HG02610 (cell line): ENCODE measurements around the gene NFKBIE.

Experiments used
- ATAC-seq: cut with Tn5 transposase; IDR thresholded peaks from one replicate; pipeline ENCODE4 v1.9.1; 2021; ENCODE audit warnings: mild to moderate bottlenecking, moderate library complexity; ENCODE audit not compliant: unreplicated experiment

Gene NFKBIE

DNA sequence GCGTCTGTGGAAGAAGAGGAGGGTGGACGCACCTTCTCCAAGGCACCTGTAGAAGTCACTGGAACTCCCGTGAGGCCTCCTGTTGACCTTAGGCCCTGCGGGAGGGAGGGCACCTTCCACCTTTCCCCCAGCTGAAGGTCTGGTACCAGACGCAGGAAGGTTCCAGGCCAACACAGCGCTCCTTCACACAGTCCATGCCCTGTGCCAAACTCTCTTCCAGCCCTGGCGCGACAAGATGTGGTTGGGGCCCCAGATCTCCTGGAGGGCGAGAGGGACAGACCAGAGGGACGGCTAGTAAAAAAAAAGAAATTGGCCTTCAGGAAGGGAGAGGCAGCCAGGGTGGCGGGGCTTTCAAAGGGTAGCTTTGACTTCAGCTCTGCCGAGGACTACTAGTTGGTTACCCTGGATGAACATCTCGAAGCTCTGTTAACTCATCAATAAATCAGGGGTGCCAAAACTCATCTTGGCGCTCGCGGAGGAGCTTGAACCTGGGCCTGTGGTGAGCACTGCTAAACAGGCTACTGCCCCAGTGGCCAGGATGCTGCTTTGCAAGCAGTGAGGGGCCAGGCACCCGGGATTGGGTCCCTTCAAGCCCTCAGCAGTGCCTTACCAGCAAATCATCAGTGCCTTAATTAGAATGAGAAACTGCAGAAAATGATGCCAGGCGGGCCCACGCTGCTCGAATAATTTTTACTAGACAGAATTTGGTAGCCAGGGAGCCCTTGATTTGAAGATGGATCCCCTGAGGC is 32.9 kb upstream of the NFKBIE start:
- ATAC-seq, result no peak

DNA sequence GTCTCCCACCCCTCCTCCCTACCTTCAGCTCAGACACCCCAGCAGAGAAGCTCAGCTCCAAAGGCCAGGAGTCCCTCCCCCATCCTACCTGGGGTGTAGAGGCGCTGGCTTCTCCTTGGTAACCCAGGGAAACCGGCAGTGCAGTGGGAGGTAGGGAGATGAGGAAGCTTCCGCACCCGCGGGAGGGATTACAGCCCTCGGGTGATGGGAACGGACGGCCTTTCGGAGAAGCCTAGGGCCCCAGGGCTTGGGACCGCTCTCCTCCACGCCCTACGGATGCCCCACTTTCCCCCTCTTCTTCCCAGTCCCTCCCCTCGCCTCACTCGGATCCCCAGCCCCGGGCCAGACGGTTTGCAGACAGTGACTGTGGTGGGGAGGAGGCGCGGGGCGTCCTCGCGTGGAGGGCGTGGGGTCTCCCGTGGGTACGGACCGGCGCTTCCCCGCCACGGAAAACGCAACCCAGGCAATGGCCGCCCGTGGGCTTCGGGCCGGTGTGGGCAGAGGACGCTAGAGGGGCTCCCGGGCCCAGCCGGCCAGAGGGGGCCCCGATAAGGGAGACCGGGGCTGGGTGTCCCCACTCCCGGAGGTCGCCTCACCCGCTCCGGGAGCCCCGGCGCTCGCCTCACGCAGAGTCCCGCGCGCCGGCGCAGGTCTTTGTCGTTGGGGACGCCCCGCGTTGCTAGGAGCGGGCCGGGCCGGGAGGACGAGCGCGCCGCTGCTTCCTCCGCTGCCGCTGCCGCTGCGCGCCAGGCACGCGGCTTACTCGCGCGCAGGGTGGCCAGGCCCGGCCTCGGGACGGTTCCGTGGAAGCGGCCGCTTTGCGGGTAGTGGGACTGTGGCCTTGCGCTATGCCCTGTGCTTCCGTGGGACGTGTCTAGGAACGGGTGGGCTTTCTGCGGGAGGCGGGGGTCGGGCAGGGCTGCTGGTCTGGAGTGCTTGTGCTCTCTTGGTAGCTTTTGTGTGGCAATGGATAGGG is 32.0 kb upstream of the NFKBIE start:
- ATAC-seq, result no peak

DNA sequence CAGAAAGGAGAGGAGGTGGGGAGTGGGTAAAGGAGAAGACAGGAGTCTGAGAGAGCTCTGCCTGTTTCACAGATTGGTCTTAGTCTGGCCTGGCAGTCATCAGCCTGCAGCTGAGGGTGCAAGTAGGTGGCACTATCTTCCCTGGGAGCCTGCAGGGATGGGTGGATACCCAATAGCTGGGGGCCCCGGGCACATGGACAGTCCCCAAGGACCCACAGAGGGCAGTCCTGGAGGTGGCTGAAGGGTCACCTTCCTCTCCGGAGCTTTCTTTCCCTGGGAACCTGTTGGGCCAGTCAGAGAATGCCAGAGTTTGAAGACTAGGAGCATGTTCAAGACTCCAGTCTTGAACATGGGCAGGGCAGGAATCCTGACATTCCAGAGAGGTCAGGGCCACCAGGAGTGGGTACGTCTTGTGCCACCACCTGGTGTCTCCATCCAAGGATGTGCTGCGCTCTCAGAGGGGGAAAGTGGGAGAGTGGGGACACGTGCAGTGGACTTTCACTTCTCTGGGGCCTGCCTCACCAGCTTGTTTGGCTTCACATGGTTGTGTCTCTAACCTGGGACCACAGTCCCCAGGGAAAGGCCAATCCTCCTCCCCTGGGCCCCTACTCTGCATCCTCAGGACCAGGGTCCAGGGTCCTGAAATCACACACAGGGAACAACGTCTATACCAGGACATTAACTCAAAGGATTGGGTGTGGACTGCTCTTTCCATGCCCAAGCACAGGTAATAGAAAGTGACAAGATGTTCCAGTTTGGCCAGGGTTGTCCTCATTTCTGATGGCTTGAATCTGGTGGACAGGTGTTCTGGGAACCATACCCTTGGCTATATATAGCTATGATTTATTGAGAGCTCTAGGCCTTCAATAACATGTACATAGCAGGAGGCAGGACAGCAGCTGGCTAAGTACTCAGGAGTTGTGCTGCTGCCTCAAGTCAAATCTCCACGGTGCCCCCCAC is 29.8 kb upstream of the NFKBIE start:
- no peak for ATAC-seq

- ATAC-seq, result no peak
These were observed 27.5 kb upstream of the NFKBIE start for GRCh38 chr6:44292661-44293365.

DNA sequence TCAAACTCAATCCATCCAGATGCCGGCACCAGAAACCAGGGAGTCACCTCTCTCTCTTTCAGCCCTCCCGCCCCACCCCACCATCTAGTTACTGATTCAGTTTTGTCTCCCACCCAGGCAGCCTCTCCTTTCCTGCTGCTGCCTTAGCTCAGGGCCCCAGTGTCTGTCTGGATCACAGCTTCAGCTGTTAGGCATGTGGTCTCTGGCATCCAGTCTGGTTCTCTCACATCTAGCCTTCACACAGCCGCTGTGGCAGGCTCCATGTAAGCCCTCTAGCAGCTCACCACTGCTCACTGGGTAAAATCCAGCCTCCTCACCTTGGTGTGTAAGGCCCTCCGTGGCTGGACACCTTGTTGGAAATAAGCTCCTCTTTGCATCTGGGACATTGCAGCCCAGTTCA is 26.5 kb upstream of the NFKBIE start:
- no peak for ATAC-seq

DNA sequence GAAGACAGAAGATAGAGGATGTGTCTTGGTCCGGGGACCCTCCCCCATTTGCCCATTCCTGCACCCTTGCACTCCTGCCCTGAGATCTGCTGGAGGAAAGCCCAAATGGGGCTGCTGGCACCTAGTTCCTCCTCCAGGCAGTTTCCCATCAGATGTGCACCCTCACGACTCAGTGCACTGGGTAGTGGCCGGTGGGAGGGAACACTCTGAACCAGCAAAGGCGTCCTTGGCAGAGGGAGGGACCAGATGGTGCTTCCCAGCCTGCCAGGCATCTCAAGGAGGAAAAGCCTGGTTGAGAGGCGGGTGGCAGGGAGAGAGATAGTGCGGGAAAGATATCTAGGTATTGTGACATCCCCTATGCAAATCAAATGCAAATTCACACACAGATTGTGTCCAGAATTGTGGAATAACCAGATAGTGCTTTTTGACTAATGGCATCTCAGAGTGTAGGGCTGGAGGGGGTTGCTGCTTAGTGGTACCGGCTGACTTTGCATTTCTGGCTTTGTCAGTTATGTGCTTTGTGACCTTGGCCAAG is 24.4 kb upstream of the NFKBIE start:
- ATAC-seq, result no peak

GRCh38 chr6:44286747-44287146 is 21.4 kb upstream of the NFKBIE start:
- ATAC-seq, result no peak

GRCh38 chr6:44286285-44286565 is 20.9 kb upstream of the NFKBIE start:
- ATAC-seq, result no peak

DNA sequence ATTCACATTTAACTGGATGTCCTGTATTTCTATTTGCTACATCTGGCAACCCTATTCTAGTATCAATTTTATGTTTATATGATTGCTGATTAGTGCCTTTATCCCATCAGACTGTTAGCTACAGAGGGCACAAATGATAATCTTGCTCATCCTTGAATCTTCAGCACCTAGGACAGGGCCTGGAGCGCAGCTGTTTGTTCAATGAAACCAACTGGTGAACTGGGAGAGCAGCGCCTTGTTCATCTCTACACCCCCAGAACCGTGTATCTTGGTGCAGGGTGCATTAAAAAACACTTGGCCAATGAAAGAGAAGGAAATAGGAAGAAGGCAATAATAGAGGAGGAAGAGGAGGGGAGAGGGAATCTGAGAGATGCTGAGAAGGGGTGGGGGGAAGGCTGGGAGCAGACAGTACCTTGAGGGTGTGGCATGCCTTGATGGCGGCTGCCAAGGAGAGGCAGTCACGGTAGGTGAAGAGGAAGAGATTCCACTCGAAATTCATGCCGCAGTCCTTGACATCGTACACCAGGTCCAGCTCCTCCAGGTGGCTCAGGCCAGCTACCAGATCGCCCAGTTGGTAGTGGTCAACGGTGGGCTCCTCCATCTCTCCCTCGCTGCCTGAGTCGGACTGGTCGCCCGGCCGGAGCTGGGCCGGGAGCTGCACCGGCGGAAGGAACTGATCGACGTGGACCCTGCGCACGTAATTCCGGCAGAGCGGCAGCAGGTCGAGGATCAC is 20.4 kb upstream of the NFKBIE start:
- ATAC-seq, result no peak

- ATAC-seq, result no peak
These were observed 19.5 kb upstream of the NFKBIE start for GRCh38 chr6:44284867-44285266.

- ATAC-seq, result no peak
These were observed 18.8 kb upstream of the NFKBIE start for GRCh38 chr6:44284121-44284520.

GRCh38 chr6:44278774-44279697 is 13.7 kb upstream of the NFKBIE start:
- ATAC-seq, result no peak

DNA sequence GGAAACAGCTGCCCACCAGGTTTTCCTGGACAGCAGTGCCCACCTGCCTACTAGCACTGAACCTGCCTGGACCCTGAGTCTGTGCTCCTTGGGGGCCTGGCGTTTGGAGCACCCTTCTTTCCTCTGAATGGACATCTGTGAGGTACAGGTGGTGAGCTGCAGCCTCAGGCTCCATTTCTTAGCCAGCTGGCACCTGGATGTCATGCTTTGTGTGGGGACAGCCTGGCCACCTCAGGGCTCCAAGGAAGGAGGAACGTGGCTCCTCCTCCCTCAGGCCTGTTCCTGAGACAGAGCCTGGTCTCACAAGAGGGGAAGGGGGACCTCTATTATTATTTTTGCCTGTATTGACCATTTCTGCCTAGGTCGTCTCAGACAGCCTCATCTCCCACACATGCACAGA is 13.0 kb upstream of the NFKBIE start:
- ATAC-seq, result no peak

GRCh38 chr6:44277763-44278162 is 12.4 kb upstream of the NFKBIE start:
- no peak for ATAC-seq

GRCh38 chr6:44276667-44277640 is 11.6 kb upstream of the NFKBIE start:
- ATAC-seq, result no peak

- ATAC-seq, result no peak
These were observed 10.6 kb upstream of the NFKBIE start for GRCh38 chr6:44275749-44276648.
